NCI-H128 (cell line): ENCODE results near the gene TMEM254.
"Not testable (repeated sequence)": the region's sequence is repeated elsewhere in the genome, so short reads cannot be mapped to it uniquely, and the experiment has no call there.

Source experiments
- DNase-seq: peaks from one replicate; lab custom pipeline; 2025; ENCODE audit not compliant: unreplicated experiment; lab: John Stamatoyannopoulos, UW

TMEM254 gene, protein sequence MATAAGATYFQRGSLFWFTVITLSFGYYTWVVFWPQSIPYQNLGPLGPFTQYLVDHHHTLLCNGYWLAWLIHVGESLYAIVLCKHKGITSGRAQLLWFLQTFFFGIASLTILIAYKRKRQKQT

DNA sequence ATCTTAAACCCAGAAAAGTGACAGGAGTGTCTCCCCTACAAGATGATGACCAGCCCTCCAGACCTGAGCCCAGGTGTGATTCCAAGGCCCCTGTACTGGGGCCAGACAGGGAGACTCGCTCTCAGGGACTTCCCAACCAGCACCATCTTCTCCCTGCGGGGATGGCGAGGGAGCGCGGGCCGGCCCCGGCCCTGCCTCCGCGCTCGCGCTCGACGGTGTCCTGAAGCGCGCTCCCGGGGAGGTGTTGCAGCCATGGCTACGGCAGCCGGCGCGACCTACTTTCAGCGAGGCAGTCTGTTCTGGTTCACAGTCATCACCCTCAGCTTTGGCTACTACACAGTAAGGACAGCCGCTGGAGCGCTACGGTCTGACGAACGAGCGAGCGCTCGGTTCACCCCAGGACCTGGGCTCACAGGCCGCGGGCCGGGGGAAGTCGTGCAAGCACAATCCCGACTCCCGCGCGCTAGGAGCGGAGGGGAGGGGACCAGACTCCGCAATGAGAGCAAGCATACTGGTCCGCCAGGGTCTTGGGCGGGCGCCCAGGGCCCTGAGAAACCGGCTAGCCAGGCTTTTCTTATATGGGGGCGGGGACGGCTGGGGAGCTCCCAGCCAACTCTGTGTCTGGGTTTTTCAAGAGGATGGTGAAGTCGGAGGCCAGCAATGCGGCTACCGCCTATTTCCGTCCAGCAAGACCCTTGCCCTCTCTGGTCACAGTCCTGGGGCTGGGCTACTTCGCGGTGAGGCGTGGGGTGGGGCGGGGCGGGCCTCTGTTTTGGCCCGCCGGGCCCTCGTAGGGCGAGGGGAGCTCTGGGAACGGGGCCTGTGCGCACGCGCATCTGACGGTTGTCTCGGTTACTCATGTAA lies at the start of gene TMEM254:
Gene TMEM254 (plus strand): TSS at position 218 of the 864 bp plus-strand sequence. CDS start 35 bp downstream, at position 253.
- peak; percentile 49 for DNase-seq

GRCh38 chr10:80029205-80029604 lies 49.3 kb upstream of the TMEM254 start:
- DNase-seq: not testable (repeated sequence)

DNA sequence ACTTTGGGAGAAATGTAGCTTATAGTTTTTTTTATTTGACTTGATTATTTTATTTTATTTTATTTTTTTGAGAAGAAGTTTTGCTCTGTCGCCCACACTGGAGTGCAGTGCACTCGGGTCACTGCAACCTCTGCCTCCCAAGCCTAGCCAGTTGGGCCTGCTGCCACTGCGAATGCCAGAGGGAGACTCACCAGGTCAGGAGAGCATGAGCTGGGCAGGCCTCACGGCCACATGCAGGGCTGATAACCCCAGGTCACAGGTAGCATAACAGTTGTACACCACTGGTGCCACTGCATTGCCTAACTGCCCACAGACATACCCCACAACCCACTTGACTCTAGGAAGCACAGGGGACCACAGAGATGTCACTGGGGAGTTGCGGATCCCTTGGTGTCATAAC lies 48.6 kb upstream of the TMEM254 start:
- DNase-seq: not testable (repeated sequence)

GRCh38 chr10:80032503-80032902 lies 46.0 kb upstream of the TMEM254 start:
- DNase-seq: no peak

- DNase-seq: not testable (repeated sequence)
Measured at GRCh38 chr10:80034766-80035165, 43.7 kb upstream of the TMEM254 start.

DNA sequence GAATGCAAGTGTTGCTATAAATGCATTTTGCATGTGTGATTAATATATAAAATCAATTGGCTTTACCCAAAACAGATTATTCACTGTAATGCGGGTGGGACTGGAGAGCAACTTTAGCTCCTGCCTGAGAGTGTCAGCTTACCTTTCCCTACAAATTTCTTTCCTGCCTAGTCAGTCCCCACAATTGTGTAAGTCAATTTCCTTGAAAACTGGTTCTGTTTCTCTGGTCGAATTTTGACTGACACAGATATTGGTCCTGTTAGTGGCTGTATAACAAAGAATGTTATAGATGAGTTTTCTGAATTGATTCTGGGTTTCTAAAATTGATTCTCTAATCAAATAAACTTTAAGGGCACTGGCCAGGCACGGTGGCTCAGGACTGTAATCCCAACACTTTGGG lies 43.0 kb upstream of the TMEM254 start:
- not testable (repeated sequence) for DNase-seq

- not testable (repeated sequence) for DNase-seq
Measured at GRCh38 chr10:80036921-80037500, 41.5 kb upstream of the TMEM254 start.

GRCh38 chr10:80038226-80038625 lies 40.2 kb upstream of the TMEM254 start:
- DNase-seq: not testable (repeated sequence)

DNA sequence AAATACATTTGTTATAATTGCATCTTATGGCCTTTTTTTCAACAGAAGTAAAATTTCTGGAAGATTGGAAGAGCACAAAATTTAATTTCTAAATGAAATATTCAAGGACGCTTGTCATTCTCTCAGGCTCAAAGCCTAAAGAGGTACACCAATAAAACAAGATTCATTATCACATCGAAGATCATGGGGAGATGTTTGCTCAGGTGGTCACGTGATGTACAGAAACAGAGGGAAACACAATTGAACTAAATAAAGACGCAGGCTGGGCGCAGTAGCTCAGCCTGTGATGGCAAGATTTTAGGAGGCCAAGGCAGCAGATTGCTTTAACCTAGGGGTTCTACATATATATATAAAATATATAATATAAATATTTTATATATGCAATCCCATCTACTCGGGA lies 37.3 kb upstream of the TMEM254 start:
- DNase-seq: no peak

DNA sequence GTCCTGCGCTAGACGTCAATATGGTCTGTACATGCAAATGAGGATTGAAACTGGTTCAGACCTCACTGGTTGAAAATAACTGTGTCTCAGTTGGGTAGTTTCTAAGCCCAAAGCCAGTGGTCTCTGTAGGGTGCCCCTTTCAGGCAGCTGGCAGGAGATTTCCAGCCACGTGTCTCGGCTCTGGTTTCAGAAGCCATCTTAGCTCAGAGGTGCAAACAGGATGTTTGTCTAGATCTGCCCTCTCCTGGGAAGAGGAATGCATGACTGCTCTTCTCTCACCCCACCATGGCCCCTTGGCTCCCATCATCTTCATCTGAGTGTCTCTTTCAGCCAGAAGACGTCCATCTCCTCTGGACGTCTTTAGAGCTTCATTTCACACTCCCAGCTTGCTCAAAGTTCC lies 33.5 kb upstream of the TMEM254 start:
- DNase-seq: not testable (repeated sequence)

DNA sequence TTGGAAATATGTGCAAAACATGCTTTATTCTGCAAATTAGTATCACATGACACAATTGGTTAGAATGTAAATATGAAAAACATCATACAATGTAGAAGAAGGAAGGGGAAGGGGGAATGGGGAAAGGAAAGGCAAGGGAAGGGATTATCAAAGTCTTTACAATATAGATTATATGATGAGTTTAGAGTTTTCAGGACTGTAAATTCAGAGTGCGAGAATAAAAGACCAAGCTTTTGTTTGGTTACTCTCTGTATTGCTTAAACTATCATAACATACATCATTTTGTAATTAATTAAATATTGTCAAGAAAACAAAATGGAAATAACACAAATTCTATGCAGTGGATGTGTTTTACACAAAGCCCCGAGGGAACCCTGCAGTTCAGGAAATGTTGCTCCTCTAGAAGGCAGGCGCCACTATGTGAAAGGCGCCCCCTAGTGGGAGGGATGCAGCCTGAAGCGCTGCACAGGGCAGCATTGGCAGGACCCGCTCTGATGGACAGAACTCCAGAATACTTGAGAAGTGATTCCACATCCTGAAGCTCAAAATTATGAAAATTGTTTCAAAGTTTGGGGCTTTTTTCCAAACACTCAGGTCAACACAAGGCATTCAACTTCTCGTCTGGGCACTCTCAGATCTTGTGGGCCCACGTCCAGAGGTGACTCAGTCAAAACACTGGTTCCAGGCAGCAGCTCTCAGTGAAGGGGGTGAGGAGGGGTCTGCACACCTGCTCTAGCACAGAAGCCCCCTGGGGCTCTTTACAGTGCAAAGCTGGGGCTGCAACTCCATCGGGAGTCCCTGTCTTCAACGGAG lies 31.6 kb upstream of the TMEM254 start:
- DNase-seq: no peak

DNA sequence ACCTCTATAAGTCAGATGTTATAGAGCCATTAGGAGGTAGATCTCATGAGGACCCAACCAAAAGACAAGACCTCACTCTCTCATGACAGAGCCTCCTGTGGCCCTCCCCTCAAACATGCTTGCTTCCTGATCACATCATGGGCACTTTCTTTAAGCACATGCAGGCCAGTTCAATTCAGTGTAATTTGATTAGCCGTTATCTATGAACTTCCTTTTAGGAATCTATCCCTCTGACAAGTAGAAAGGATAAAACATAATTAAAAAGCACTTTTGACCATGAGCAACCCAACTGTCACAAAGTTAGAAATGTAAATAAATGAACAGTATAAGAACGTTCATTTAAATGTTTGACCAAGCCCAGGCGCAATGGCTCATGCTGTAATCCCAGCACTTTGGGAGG lies 27.7 kb upstream of the TMEM254 start:
- no peak for DNase-seq

- DNase-seq: no peak
Measured at GRCh38 chr10:80051993-80052392, 26.5 kb upstream of the TMEM254 start.

DNA sequence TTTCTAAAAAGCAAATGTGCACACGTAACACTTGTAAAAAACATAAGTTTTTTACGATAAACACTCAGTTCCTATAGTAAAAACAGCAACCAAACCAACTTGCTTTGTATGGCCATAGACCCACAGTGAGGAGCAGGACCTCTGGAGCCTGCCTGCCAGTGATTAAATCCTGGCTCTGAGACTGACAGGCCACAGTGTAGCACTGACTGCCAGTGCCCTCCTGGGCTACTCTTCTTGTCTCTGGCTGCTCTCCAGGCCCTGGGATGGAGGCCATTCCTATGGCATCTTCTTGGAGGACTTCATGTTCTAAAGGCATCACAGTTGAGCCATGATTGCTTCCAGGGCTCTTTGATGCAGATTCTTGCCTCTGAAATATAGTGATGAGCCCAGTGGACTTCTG lies 22.7 kb upstream of the TMEM254 start:
- DNase-seq: no peak

- no peak for DNase-seq
Measured at GRCh38 chr10:80057171-80057570, 21.3 kb upstream of the TMEM254 start.

DNA sequence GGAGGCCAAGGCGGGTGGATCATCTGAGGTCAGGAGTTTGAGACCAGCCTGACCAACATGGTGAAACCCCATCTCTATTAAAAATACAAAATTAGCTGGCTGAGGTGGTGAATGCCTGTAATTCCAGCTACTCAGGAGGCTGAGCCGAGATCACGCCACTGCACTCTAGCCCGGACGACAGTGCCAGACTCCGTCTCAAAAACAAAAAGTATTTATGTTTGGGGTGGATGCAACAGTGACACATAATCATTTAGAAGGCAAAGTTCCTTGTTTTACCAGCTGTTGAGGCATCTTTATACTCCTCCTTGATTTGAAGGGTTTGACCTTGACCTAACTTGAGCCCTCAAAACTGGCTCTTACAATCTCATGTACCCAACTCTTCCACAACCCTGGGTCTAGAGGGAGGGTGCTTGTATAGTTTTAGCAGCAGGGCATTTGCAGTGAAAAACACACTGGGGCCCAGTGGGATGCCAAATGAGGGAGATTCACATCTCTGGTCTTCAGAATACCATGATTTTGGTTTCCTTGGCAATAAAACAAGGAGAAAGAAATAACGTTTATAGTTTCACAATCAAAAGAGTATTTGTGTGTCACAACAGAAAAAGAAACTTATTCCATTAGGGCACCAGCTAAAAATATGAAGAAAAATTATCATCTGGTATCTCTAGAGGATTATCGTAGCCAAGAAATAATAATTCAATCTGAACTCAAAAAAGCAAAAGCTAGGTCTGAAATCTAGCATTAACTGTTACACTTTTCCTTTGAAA lies 14.2 kb upstream of the TMEM254 start:
- no peak for DNase-seq

DNA sequence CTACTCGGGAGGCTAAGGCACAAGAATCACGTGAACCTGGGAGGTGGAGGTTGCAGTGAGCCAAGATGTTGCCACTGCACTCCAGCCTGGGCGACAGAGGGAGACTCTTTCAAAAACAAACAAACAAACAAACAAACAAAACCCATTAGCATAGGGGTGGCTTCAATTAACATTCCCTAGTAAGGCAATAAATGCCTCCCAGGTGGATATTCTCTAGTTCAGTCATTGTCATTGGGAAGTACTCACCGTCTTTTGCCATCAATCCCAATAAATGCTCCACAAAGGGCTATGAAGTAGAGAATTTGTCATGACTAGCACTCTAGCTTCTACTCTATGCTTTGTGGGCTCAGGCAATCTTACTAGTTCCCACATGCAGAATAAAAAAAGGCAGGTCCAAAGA lies 11.7 kb upstream of the TMEM254 start:
- no peak for DNase-seq

DNA sequence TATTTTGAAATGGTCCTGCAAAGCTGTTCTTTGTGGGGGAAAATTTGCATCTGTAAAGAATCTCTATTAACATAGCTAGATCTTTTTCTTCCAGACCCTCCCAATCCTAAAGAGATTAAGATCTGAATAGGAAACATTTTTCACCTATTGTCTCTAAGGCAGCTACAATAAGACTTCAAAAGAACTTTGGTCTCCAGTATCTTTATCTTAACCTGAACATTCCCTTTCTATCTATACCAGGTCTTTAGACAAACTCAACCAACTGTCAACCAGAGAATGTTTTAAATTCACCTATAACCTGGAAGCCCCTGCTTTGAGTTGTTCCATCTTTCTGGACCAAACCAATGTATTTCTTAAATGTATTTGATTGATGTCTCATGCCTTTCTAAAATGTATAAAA lies 10.6 kb upstream of the TMEM254 start:
- not testable (repeated sequence) for DNase-seq

DNA sequence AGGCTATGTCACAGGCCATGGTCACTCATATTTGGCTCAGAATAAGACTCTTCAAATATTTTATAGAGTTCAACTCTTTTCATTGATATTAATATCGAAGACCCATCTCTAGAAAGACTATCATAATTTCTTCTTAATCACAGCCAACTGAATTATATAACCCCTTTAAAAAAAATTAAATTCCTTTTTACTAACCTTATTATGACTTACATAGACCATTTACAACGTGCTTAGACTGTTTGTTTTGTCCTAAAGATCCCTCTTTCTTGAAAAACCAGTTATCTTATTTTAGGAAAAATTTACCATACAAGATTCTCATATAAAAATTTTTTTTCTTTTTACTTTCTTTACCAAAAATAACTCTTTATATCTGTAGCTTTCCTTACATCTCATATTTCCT lies 10.2 kb upstream of the TMEM254 start:
- no peak for DNase-seq

DNA sequence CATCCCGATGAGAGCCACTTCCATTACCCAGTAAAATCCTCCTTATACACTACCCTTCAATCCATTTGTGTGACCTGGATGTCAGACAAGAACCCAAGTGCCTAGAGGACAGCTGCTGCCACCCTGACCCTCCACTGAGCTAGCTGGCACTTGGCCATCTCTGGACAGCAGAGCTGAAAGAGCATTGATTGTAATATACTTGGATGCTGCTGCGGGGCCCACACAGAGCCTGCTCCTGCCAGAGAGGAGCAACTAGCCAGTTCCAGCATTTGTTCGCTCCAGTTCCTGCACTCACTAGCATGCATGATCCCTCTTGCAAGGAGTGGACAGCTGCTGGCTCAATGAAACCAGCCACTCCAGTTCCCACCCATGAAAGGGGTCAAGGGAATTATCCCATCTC lies 8.4 kb upstream of the TMEM254 start:
- no peak for DNase-seq

DNA sequence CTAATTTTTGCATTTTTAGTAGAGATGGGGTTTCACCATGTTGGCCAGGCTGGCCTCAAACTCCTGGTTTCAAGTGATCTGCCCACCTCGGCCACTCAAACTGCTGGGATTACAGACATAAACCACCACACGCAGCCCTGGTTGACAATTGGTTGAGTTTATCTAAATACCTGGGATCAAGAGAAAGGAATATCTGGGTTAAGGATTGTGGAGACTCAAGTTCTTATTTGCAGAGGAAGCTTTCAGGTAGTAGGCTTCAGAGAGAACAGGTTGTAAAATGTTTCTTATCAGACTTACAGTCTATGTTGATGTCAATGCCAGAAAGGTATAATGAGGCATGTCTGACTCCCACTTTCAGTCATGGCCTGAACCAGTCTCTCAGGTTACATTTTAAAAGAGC lies 5.9 kb upstream of the TMEM254 start:
- no peak for DNase-seq
